Effector memory CD8-positive, alpha-beta T cell (primary cell): Measurements from ENCODE around the gene SIX3.

Experiments used
- ATAC-seq: fragments of 150-1000 bp; cut with Tn5 transposase; replicated peaks from 2 replicates; pipeline ENCODE4 v1.10.0; 2021; ENCODE audit warnings: mild to moderate bottlenecking, moderate library complexity
- DNase-seq, 3 experiments: peaks; one replicate each; pipeline ENCODE4 v3.0.0; 2021
- H3K27ac Mint-ChIP-seq, 2 donors: one replicate each; pipeline ENCODE4 v1.8.0; 2022; ENCODE audit warnings: mild to moderate bottlenecking in 2 of 2, mixed read lengths in 2 of 2, moderate library complexity in 2 of 2
- H3K27me3 Mint-ChIP-seq, 2 donors: one replicate each; pipeline ENCODE4 v1.8.0; 2022; ENCODE audit warnings: mixed read lengths in 2 of 2
- H3K36me3 Mint-ChIP-seq: one replicate; pipeline ENCODE4 v1.8.0; 2022; ENCODE audit warnings: mild to moderate bottlenecking, moderate library complexity, mixed read lengths; ENCODE audit not compliant: insufficient read depth
- H3K4me1 Mint-ChIP-seq, 2 donors: one replicate each; pipeline ENCODE4 v1.8.0; 2022; ENCODE audit warnings: low read depth in 2 of 2, mixed read lengths in 2 of 2
- H3K4me3 Mint-ChIP-seq, 2 donors: one replicate each; pipeline ENCODE4 v1.8.0; 2022; ENCODE audit warnings: mild to moderate bottlenecking in 2 of 2, mixed read lengths in 2 of 2, moderate library complexity in 2 of 2
- H3K9me3 Mint-ChIP-seq, 2 donors: one replicate each; pipeline ENCODE4 v1.8.0; 2022; ENCODE audit warnings: mixed read lengths in 2 of 2
- total RNA-seq, 9 experiments: gene quantifications; one replicate each; lab custom pipeline; 2026; lab: John Stamatoyannopoulos, UW

SIX3 gene
- 0 to 0.13 (median 0) reads per million in 9 experiments for total RNA-seq

GRCh38 chr2:44941551-44942234 lies at the start of gene SIX3:
Gene SIX3, plus strand, starts transcription at chr2:44941702. Its CDS starts 403 bp downstream, at chr2:44942105.
- H3K9me3 Mint-ChIP-seq = no peaks in the 10 kb centered on the region
- DNase-seq (peak in 1 of 3 experiments; percentile 2), ATAC-seq (peak; percentile 76)
- H3K36me3 Mint-ChIP-seq = peaks cover 7% of the 10 kb centered on the region
- H3K27ac Mint-ChIP-seq = peak within 1 kb of the TSS; percentile 9 to 38
- peaks cover 18 to 25% of the 10 kb centered on the region in 2 donors for H3K4me1 Mint-ChIP-seq
- peak within 1 kb of the TSS; percentile 65 to 74 for H3K4me3 Mint-ChIP-seq
- H3K27me3 Mint-ChIP-seq = peaks cover 75 to 94% of the 10 kb centered on the region in 2 donors

- Mint-ChIP-seq H3K4me3 (no peak overlapping the region), H3K27ac (no peak overlapping the region), H3K4me1 (peaks cover 3 to 6% of the 10 kb centered on the region in 2 donors), H3K9me3 (no peaks in the 10 kb centered on the region), H3K36me3 (no peaks in the 10 kb centered on the region), H3K27me3 (peaks cover 0 to 31% of the 10 kb centered on the region in 2 donors)
- ATAC-seq = no peak
- no peak for DNase-seq
Measured at GRCh38 chr2:44894058-44894457, 47.4 kb upstream of the SIX3 start.

- H3K4me3 Mint-ChIP-seq = no peak overlapping the region
- no peak for DNase-seq
Measured at GRCh38 chr2:44895061-44895460, 46.4 kb upstream of the SIX3 start.

GRCh38 chr2:44897406-44897805 lies 44.1 kb upstream of the SIX3 start:
- DNase-seq = no peak
- peaks cover 0 to 50% of the 10 kb centered on the region in 2 donors for H3K27me3 Mint-ChIP-seq

More at GRCh38 chr2:44895061-44895460, 46.4 kb upstream of the SIX3 start:
- Mint-ChIP-seq H3K27me3 (peaks cover 0 to 35% of the 10 kb centered on the region in 2 donors), H3K27ac (no peak overlapping the region), H3K9me3 (no peaks in the 10 kb centered on the region), H3K4me1 (peaks cover 3 to 6% of the 10 kb centered on the region in 2 donors), H3K36me3 (no peaks in the 10 kb centered on the region)
- ATAC-seq = no peak

GRCh38 chr2:44902217-44903137 lies 39.0 kb upstream of the SIX3 start:
- Mint-ChIP-seq H3K4me3 (no peak overlapping the region), H3K27ac (no peak overlapping the region), H3K36me3 (no peaks in the 10 kb centered on the region), H3K27me3 (peaks cover 23 to 69% of the 10 kb centered on the region in 2 donors), H3K4me1 (peaks cover 0 to 2% of the 10 kb centered on the region in 2 donors), H3K9me3 (no peaks in the 10 kb centered on the region)
- no peak for DNase-seq
- no peak for ATAC-seq

More at GRCh38 chr2:44897406-44897805, 44.1 kb upstream of the SIX3 start:
- Mint-ChIP-seq H3K4me1 (peaks cover 3 to 6% of the 10 kb centered on the region in 2 donors), H3K27ac (no peak overlapping the region), H3K9me3 (no peaks in the 10 kb centered on the region), H3K36me3 (no peaks in the 10 kb centered on the region), H3K4me3 (no peak overlapping the region)
- no peak for ATAC-seq

- no peaks in the 10 kb centered on the region for H3K9me3 Mint-ChIP-seq
- no peak overlapping the region for H3K4me3 Mint-ChIP-seq
- no peaks in the 10 kb centered on the region for H3K36me3 Mint-ChIP-seq
- H3K27me3 Mint-ChIP-seq = peaks cover 23 to 64% of the 10 kb centered on the region in 2 donors
- H3K27ac Mint-ChIP-seq = no peak overlapping the region
- DNase-seq (no peak), ATAC-seq (no peak)
- peaks cover 0 to 2% of the 10 kb centered on the region in 2 donors for H3K4me1 Mint-ChIP-seq
Measured at GRCh38 chr2:44904578-44904977, 36.9 kb upstream of the SIX3 start.

GRCh38 chr2:44906972-44907371 lies 34.5 kb upstream of the SIX3 start:
- H3K4me3 Mint-ChIP-seq = no peak overlapping the region
- ATAC-seq (no peak), DNase-seq (no peak)
- no peaks in the 10 kb centered on the region for H3K36me3 Mint-ChIP-seq
- peaks cover 0 to 2% of the 10 kb centered on the region in 2 donors for H3K9me3 Mint-ChIP-seq
- H3K27ac Mint-ChIP-seq = no peak overlapping the region
- H3K27me3 Mint-ChIP-seq = peaks cover 23 to 44% of the 10 kb centered on the region in 2 donors
- H3K4me1 Mint-ChIP-seq = peaks cover 0 to 2% of the 10 kb centered on the region in 2 donors

GRCh38 chr2:44909831-44910230 lies 31.7 kb upstream of the SIX3 start:
- ATAC-seq (no peak), DNase-seq (no peak)
- H3K27ac Mint-ChIP-seq = no peak overlapping the region
- H3K27me3 Mint-ChIP-seq = peaks cover 16 to 25% of the 10 kb centered on the region in 2 donors
- no peaks in the 10 kb centered on the region for H3K36me3 Mint-ChIP-seq
- H3K4me3 Mint-ChIP-seq = no peak overlapping the region
- H3K4me1 Mint-ChIP-seq = no peaks in the 10 kb centered on the region
- H3K9me3 Mint-ChIP-seq = peaks cover 0 to 2% of the 10 kb centered on the region in 2 donors

GRCh38 chr2:44912660-44913059 lies 28.8 kb upstream of the SIX3 start:
- Mint-ChIP-seq H3K27ac (no peak overlapping the region), H3K9me3 (peaks cover 0 to 2% of the 10 kb centered on the region in 2 donors), H3K4me3 (no peak overlapping the region), H3K4me1 (no peaks in the 10 kb centered on the region), H3K36me3 (no peaks in the 10 kb centered on the region), H3K27me3 (peaks cover 13 to 15% of the 10 kb centered on the region in 2 donors)
- no peak for DNase-seq
- ATAC-seq = no peak

- DNase-seq = no peak
- no peak for ATAC-seq
- H3K27me3 Mint-ChIP-seq = peaks cover 46 to 52% of the 10 kb centered on the region in 2 donors
- no peaks in the 10 kb centered on the region for H3K4me1 Mint-ChIP-seq
- no peak overlapping the region for H3K4me3 Mint-ChIP-seq
- no peak overlapping the region for H3K27ac Mint-ChIP-seq
- H3K36me3 Mint-ChIP-seq = no peaks in the 10 kb centered on the region
- H3K9me3 Mint-ChIP-seq = no peaks in the 10 kb centered on the region
Measured at GRCh38 chr2:44916291-44916690, 25.2 kb upstream of the SIX3 start.

- no peak overlapping the region for H3K27ac Mint-ChIP-seq
- no peak overlapping the region for H3K4me3 Mint-ChIP-seq
- no peaks in the 10 kb centered on the region for H3K9me3 Mint-ChIP-seq
- ATAC-seq (no peak), DNase-seq (no peak)
- H3K36me3 Mint-ChIP-seq = no peaks in the 10 kb centered on the region
- H3K27me3 Mint-ChIP-seq = peaks cover 52 to 64% of the 10 kb centered on the region in 2 donors
- no peaks in the 10 kb centered on the region for H3K4me1 Mint-ChIP-seq
Measured at GRCh38 chr2:44918095-44918775, 23.3 kb upstream of the SIX3 start.

GRCh38 chr2:44920751-44921150 lies 20.8 kb upstream of the SIX3 start:
- H3K4me3 Mint-ChIP-seq = no peak overlapping the region
- no peak for ATAC-seq
- no peak overlapping the region for H3K27ac Mint-ChIP-seq
- DNase-seq = no peak
- no peaks in the 10 kb centered on the region for H3K9me3 Mint-ChIP-seq
- peaks cover 77 to 89% of the 10 kb centered on the region in 2 donors for H3K27me3 Mint-ChIP-seq
- no peaks in the 10 kb centered on the region for H3K36me3 Mint-ChIP-seq
- no peaks in the 10 kb centered on the region for H3K4me1 Mint-ChIP-seq

GRCh38 chr2:44922776-44923175 lies 18.7 kb upstream of the SIX3 start:
- ATAC-seq = no peak
- Mint-ChIP-seq H3K27me3 (peaks cover 81 to 89% of the 10 kb centered on the region in 2 donors), H3K4me1 (no peaks in the 10 kb centered on the region), H3K27ac (no peak overlapping the region), H3K4me3 (no peak overlapping the region), H3K9me3 (no peaks in the 10 kb centered on the region), H3K36me3 (no peaks in the 10 kb centered on the region)
- no peak for DNase-seq
